ENCODE results near the gene SMIM36.
"Not testable (repeated sequence)": the region's sequence is repeated elsewhere in the genome, so short reads cannot be mapped to it uniquely, and the experiment has no call there.

The SMIM36 gene

DNA sequence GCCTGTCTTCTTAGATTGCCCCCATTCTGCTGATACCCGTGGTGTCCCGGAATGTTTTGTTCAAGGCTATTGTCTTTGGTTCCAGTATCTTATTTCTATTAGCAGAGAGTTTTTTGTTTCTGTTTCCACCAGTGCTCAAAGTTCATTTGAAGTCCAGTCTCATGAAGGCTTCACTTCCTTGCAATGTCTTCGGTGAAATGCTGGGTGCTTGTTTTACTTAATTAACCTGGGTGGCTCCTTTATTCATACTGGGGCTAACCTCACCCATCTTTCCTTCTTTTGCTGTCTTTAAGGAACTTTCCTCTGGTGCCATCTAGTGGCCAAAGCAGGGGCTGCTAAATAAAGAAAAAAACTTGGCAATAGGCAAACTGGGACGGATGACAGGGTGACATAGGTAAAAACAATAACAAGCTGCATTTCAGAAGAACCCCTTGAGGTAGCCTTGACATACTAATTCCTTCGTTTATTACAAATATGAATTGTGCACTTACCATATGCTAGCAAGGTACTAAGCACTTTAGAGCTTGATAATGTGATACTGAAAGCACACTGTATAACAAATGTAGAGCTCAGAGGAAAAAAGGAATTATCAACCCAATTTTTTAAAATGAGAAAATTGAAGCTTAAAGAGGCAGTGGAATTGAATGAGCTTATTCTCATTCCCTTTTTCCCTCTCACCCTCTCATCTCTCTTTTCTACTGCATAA lies 2.8 kb upstream of the SMIM36 start:
- H3K9me3 ChIP-seq (ENCODE audit: insufficient read depth, low read length): no peaks in the 10 kb centered on the region
- no peak overlapping the region for H3K27ac ChIP-seq (ENCODE audit: low read depth, low read length)
- H3K9ac ChIP-seq (ENCODE audit: low read length): no peak overlapping the region
- TF ChIP-seq, protein P1, sequence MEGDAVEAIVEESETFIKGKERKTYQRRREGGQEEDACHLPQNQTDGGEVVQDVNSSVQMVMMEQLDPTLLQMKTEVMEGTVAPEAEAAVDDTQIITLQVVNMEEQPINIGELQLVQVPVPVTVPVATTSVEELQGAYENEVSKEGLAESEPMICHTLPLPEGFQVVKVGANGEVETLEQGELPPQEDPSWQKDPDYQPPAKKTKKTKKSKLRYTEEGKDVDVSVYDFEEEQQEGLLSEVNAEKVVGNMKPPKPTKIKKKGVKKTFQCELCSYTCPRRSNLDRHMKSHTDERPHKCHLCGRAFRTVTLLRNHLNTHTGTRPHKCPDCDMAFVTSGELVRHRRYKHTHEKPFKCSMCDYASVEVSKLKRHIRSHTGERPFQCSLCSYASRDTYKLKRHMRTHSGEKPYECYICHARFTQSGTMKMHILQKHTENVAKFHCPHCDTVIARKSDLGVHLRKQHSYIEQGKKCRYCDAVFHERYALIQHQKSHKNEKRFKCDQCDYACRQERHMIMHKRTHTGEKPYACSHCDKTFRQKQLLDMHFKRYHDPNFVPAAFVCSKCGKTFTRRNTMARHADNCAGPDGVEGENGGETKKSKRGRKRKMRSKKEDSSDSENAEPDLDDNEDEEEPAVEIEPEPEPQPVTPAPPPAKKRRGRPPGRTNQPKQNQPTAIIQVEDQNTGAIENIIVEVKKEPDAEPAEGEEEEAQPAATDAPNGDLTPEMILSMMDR (IDR thresholded peaks at IDR 0.05; ENCODE audit: insufficient read depth, low read length, poor library complexity, severe bottlenecking): peak; percentile 98
- TF ChIP-seq EZH2phosphoT487 (conservative IDR thresholded peaks at IDR 0.05; ENCODE audit: low read length): no peak
- no peaks in the 10 kb centered on the region for H3K36me3 ChIP-seq (ENCODE audit: low read length)
- H3F3A ChIP-seq (ENCODE audit: insufficient read depth): no peaks in the 10 kb centered on the region
- H4K20me1 ChIP-seq (ENCODE audit: low read depth, low read length): no peaks in the 10 kb centered on the region
- no peak overlapping the region for H3K4me3 ChIP-seq (ENCODE audit: insufficient read depth, low read length, poor library complexity, severe bottlenecking)
- no peak overlapping the region for H3K4me2 ChIP-seq (ENCODE audit: low read depth, low read length, poor library complexity, severe bottlenecking)
- no peaks in the 10 kb centered on the region for H3K9me2 ChIP-seq (replicated peaks; ENCODE audit: insufficient read depth, low read length)
- no peaks in the 10 kb centered on the region for H3K27me3 ChIP-seq (ENCODE audit: low read length)
- no peaks in the 10 kb centered on the region for H3K79me2 ChIP-seq (ENCODE audit: insufficient read depth, low read length)
- no peak overlapping the region for H2AFZ ChIP-seq (ENCODE audit: low read depth, low read length, severe bottlenecking)

DNA sequence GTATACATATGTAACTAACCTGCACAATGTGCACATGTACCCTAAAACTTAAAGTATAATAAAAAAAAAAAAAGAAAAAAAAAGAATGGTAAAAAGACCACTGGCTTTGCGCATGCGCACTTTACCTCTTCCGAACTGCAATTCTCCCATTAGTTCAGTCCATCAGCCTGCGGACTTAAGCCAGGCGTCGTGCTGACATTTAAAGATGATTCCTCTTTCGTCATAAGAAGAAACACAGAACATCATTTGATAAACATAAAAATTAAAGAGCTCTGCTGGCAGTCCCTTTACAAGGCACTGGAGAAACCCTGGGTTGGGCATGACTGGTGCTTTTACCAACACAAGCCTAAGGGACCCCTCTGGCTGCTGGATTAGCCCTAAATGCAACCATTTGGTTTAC lies 3.6 kb downstream of the SMIM36 start:
- not testable (repeated sequence) for H3K36me3 ChIP-seq (ENCODE audit: low read length); H3K9me2 ChIP-seq (replicated peaks; ENCODE audit: insufficient read depth, low read length); H3K9ac ChIP-seq (ENCODE audit: low read length); H4K20me1 ChIP-seq (ENCODE audit: low read depth, low read length); H3K27me3 ChIP-seq (ENCODE audit: low read length); H3F3A ChIP-seq (ENCODE audit: insufficient read depth); H2AFZ ChIP-seq (ENCODE audit: low read depth, low read length, severe bottlenecking); H3K4me3 ChIP-seq (ENCODE audit: insufficient read depth, low read length, poor library complexity, severe bottlenecking); H3K4me2 ChIP-seq (ENCODE audit: low read depth, low read length, poor library complexity, severe bottlenecking); H3K27ac ChIP-seq (ENCODE audit: low read depth, low read length); H3K79me2 ChIP-seq (ENCODE audit: insufficient read depth, low read length); H3K9me3 ChIP-seq (ENCODE audit: insufficient read depth, low read length)

DNA sequence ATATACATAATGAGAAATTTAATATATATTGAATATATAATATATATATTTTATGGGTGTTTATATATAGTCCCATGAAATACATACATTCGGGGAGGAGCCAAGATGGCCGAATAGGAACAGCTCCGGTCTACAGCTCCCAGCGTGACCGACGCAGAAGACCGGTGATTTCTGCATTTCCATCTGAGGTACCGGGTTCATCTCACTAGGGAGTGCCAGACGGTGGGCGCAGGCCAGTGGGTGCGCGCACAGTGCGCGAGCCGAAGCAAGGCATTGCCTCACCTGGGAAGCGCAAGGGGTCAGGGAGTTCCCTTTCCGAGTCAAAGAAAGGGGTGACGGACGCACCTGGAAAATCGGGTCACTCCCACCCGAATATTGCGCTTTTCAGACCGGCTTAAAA lies 9.6 kb downstream of the SMIM36 start:
- H3K36me3 ChIP-seq (ENCODE audit: low read length); H3K79me2 ChIP-seq (ENCODE audit: insufficient read depth, low read length); H3K4me3 ChIP-seq (ENCODE audit: insufficient read depth, low read length, poor library complexity, severe bottlenecking); H3K4me2 ChIP-seq (ENCODE audit: low read depth, low read length, poor library complexity, severe bottlenecking); H2AFZ ChIP-seq (ENCODE audit: low read depth, low read length, severe bottlenecking); H3K9me3 ChIP-seq (ENCODE audit: insufficient read depth, low read length); H3K9ac ChIP-seq (ENCODE audit: low read length); H4K20me1 ChIP-seq (ENCODE audit: low read depth, low read length); H3K27ac ChIP-seq (ENCODE audit: low read depth, low read length); H3K9me2 ChIP-seq (replicated peaks; ENCODE audit: insufficient read depth, low read length); H3F3A ChIP-seq (ENCODE audit: insufficient read depth); H3K27me3 ChIP-seq (ENCODE audit: low read length): not testable (repeated sequence)

DNA sequence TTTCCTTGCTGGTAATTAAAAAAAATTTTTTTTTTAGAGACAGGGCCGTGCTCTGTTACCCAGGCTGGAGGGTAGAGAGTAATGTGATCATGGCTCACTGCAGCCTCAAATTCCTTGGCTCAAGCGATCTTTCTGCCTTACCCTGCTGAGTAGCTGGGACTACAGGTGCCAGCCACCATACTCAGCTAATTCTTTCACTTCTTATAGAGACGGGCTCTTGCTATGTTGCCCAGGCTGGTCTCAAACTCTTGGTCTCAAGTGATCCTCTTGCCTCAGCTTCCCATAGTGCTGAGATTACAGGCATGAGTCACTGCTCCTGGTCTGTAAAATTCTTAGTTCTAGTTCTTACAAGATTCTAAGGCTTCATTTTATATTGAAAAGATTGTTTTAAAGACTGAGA lies 11.1 kb downstream of the SMIM36 start:
- no peaks in the 10 kb centered on the region for H4K20me1 ChIP-seq (ENCODE audit: low read depth, low read length)
- no peaks in the 10 kb centered on the region for H3K9me2 ChIP-seq (replicated peaks; ENCODE audit: insufficient read depth, low read length)
- no peaks in the 10 kb centered on the region for H3K36me3 ChIP-seq (ENCODE audit: low read length)
- H2AFZ ChIP-seq (ENCODE audit: low read depth, low read length, severe bottlenecking): no peak overlapping the region
- no peaks in the 10 kb centered on the region for H3K27me3 ChIP-seq (ENCODE audit: low read length)
- no peaks in the 10 kb centered on the region for H3K79me2 ChIP-seq (ENCODE audit: insufficient read depth, low read length)
- H3F3A ChIP-seq (ENCODE audit: insufficient read depth): no peaks in the 10 kb centered on the region
- no peaks in the 10 kb centered on the region for H3K9me3 ChIP-seq (ENCODE audit: insufficient read depth, low read length)
- no peak for TF ChIP-seq EZH2phosphoT487 (conservative IDR thresholded peaks at IDR 0.05; ENCODE audit: low read length)
- TF ChIP-seq, protein P1 (IDR thresholded peaks at IDR 0.05; ENCODE audit: insufficient read depth, low read length, poor library complexity, severe bottlenecking): no peak
- no peak overlapping the region for H3K4me3 ChIP-seq (ENCODE audit: insufficient read depth, low read length, poor library complexity, severe bottlenecking)
- H3K9ac ChIP-seq (ENCODE audit: low read length): no peak overlapping the region
- H3K4me2 ChIP-seq (ENCODE audit: low read depth, low read length, poor library complexity, severe bottlenecking): no peak overlapping the region
- no peak overlapping the region for H3K27ac ChIP-seq (ENCODE audit: low read depth, low read length)

All from SU-DHL-6 (cell line).